ENCODE data around the gene ACSL6.

DNA sequence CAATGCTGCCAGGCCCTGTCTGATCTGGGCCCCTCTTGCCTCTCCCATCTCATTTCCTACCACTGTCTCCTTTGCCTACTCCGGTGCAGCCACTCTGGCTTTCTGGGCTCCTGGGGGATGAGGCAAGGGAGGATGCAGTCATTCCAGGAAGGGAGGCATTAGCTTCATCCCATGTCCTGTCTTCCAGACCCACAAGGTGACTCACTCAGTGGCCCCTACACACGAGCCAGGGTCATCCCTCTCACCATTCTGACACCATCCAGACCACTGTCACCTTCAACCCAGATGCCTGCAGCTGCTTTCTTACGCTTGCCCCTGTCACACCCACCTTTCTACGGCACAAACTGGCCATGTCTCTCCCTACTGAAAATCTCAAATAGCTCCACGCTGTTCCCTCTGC lies 19.1 kb downstream of the ACSL6 start:
- TF ChIP-seq, protein P1, sequence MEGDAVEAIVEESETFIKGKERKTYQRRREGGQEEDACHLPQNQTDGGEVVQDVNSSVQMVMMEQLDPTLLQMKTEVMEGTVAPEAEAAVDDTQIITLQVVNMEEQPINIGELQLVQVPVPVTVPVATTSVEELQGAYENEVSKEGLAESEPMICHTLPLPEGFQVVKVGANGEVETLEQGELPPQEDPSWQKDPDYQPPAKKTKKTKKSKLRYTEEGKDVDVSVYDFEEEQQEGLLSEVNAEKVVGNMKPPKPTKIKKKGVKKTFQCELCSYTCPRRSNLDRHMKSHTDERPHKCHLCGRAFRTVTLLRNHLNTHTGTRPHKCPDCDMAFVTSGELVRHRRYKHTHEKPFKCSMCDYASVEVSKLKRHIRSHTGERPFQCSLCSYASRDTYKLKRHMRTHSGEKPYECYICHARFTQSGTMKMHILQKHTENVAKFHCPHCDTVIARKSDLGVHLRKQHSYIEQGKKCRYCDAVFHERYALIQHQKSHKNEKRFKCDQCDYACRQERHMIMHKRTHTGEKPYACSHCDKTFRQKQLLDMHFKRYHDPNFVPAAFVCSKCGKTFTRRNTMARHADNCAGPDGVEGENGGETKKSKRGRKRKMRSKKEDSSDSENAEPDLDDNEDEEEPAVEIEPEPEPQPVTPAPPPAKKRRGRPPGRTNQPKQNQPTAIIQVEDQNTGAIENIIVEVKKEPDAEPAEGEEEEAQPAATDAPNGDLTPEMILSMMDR (IDR thresholded peaks at IDR 0.05) = no peak
- TF ChIP-seq POLR2A (IDR thresholded peaks at IDR 0.05) (no peak), EP300 (IDR thresholded peaks at IDR 0.05) (no peak)
